PFSK-1 (cell line): ENCODE measurements around the gene VEZF1.

ENCODE experiments used
- FOXP2 ChIP-seq: optimal IDR thresholded peaks from 2 replicates; pipeline ENCODE3; 2011; ENCODE audit warnings: borderline replicate concordance, control low read depth, inconsistent platforms; ENCODE audit not compliant: insufficient read depth; ENCODE audit errors: extremely low read length, extremely low read depth
- POLR2AphosphoS5 ChIP-seq: IDR thresholded peaks from 2 replicates; pipeline ENCODE4 v1.6.1; 2012; ENCODE audit warnings: low read depth, mild to moderate bottlenecking, control low read depth, low read length, moderate library complexity
- SIN3A ChIP-seq: IDR thresholded peaks from 2 replicates; pipeline ENCODE4 v1.6.1; 2012; ENCODE audit warnings: mild to moderate bottlenecking, low read length, moderate library complexity, borderline replicate concordance; ENCODE audit not compliant: insufficient read depth
- TAF1 ChIP-seq: IDR thresholded peaks from 2 replicates; pipeline ENCODE4 v1.6.1; 2012; ENCODE audit warnings: low read length, control low read depth, borderline replicate concordance; ENCODE audit not compliant: insufficient read depth
- TF ChIP-seq, protein P1 (sequence below), 2 experiments: IDR thresholded peaks; 2 replicates each; pipeline versions ENCODE4 v1.6.1 to v1.8.0; 2011 to 2012; ENCODE audit warnings: low read depth in 2 of 2, low read length in 2 of 2, control low read depth in 1 of 2, inconsistent platforms in 1 of 2, mild to moderate bottlenecking in 1 of 2, moderate library complexity in 1 of 2; ENCODE audit not compliant: insufficient read depth in 1 of 2

VEZF1 gene

DNA sequence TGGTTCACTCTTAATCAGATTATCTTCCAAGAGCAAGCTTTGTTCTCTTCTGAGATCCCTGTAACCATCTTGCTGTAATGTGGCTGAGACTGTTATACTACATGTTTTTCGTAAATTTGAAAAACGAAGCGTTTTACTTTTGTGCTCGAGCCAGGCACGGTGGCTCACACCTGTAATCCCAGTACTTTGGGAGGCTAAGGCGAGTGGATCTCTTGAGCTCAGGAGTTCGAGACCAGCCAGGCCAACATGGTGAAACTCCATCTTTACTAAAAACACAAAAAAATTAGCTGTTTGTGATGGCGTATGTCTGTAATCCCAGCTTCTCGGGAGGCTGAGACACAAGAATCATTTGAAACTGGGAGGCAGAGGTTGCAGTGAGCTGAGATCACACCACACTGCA lies 40.7 kb downstream of the VEZF1 start:
- no peak for TF ChIP-seq TAF1
- TF ChIP-seq FOXP2: no peak
- no peak for TF ChIP-seq POLR2AphosphoS5
- TF ChIP-seq, protein P1, sequence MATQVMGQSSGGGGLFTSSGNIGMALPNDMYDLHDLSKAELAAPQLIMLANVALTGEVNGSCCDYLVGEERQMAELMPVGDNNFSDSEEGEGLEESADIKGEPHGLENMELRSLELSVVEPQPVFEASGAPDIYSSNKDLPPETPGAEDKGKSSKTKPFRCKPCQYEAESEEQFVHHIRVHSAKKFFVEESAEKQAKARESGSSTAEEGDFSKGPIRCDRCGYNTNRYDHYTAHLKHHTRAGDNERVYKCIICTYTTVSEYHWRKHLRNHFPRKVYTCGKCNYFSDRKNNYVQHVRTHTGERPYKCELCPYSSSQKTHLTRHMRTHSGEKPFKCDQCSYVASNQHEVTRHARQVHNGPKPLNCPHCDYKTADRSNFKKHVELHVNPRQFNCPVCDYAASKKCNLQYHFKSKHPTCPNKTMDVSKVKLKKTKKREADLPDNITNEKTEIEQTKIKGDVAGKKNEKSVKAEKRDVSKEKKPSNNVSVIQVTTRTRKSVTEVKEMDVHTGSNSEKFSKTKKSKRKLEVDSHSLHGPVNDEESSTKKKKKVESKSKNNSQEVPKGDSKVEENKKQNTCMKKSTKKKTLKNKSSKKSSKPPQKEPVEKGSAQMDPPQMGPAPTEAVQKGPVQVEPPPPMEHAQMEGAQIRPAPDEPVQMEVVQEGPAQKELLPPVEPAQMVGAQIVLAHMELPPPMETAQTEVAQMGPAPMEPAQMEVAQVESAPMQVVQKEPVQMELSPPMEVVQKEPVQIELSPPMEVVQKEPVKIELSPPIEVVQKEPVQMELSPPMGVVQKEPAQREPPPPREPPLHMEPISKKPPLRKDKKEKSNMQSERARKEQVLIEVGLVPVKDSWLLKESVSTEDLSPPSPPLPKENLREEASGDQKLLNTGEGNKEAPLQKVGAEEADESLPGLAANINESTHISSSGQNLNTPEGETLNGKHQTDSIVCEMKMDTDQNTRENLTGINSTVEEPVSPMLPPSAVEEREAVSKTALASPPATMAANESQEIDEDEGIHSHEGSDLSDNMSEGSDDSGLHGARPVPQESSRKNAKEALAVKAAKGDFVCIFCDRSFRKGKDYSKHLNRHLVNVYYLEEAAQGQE (IDR thresholded peaks at IDR 0.05; ENCODE audit: insufficient read depth in 1 of 2, low read depth in 2 of 2, low read length in 2 of 2): no peak
- no peak for TF ChIP-seq SIN3A

GRCh38 chr17:57946798-57947358 lies 41.2 kb downstream of the VEZF1 start:
- TF ChIP-seq POLR2AphosphoS5 (no peak), TAF1 (no peak), SIN3A (no peak), FOXP2 (no peak)
- TF ChIP-seq, protein P1 (IDR thresholded peaks at IDR 0.05; ENCODE audit: insufficient read depth in 1 of 2, low read depth in 2 of 2, low read length in 2 of 2): no peak

GRCh38 chr17:57945996-57946797 lies 41.9 kb downstream of the VEZF1 start:
- TF ChIP-seq SIN3A: no peak
- no peak for TF ChIP-seq POLR2AphosphoS5
- no peak for TF ChIP-seq FOXP2
- TF ChIP-seq, protein P1 (IDR thresholded peaks at IDR 0.05; ENCODE audit: insufficient read depth in 1 of 2, low read depth in 2 of 2, low read length in 2 of 2): no peak
- no peak for TF ChIP-seq TAF1

GRCh38 chr17:57944908-57945307 lies 43.1 kb downstream of the VEZF1 start:
- TF ChIP-seq POLR2AphosphoS5 (no peak), TAF1 (no peak), SIN3A (no peak), FOXP2 (no peak)
- TF ChIP-seq, protein P1 (IDR thresholded peaks at IDR 0.05; ENCODE audit: insufficient read depth in 1 of 2, low read depth in 2 of 2, low read length in 2 of 2): no peak

DNA sequence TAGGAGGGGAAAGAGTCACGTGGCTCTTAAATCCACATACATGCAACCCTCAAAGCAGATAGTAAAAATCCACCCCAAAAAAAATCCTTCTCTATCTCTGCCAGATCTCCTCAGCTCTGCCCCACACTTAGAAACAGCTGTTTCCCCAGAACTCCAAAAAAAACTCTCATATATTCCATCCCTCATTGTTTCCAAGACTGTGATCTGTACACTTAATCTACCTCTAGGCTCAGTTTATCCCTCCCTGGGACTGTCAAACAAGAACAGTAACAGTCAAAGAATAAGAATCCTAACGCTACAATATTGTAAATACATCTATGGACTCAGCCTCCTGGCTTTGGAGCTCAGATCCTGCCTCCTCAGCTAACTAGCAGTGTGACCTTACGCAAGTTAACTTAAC lies 44.4 kb downstream of the VEZF1 start:
- TF ChIP-seq TAF1 (no peak), FOXP2 (no peak), POLR2AphosphoS5 (no peak), SIN3A (no peak)
- TF ChIP-seq, protein P1 (IDR thresholded peaks at IDR 0.05; ENCODE audit: insufficient read depth in 1 of 2, low read depth in 2 of 2, low read length in 2 of 2): no peak
